HG03280 (cell line): ENCODE results near the gene IMMP2L.

ENCODE experiments used
- ATAC-seq: cut with Tn5 transposase; IDR thresholded peaks from one replicate; pipeline ENCODE4 v1.9.1; 2021; ENCODE audit warnings: mild to moderate bottlenecking, moderate library complexity; ENCODE audit not compliant: unreplicated experiment

Gene IMMP2L

GRCh38 chr7:111126987-111127386 lies 435.3 kb downstream of the IMMP2L start:
- ATAC-seq, result no peak

DNA sequence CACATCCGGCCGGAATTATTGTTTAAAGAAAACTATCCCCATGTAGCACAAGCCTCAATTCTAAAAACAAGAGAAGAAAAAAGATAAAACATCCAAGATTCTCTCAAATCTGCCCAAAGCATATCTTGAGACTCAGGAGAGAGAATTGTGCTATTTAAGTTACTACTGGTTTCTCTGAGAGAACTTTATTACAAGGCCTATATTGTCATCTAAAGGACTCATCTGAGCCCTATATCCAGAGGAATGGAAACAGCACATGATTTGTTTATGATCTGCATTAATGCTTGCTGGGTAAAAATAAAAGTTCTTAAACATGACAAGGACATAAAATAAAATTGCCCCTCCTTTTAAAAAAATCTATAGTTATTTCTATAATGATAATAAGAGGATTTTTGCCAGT lies 446.3 kb downstream of the IMMP2L start:
- ATAC-seq, result no peak

DNA sequence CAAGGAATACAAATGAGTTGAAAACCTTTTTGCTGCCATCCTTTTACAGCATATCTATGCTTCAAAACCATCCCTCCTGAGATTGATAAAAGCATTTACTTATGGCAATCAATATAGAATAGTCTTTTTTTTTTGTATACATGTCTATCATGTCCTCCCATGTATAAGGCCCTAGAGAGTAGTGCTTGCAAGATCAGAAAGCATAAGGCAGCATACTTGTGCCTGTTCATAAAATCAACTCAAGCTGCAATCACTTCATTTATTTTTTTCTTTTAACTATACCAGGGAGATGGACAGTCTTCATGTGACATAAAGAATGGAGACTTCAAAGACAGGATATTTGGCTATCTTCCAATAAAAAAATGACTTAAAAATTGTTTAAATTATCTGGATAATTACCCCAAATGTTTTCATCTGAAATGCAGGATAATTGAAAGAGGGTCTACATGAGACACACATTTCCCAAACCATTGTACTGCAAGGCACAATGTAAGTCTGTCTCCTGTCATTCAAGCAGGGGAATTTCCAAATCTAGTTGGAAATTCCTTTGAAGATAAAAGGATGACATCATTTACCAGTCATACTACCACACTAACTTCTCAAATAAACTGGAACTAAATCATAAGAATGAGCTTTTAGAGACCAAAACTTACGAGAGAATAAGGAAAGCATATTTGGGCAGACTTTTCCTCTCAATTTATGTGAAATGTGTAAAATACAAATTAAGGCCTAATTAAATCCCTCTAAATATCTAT lies 448.9 kb downstream of the IMMP2L start:
- no peak for ATAC-seq

DNA sequence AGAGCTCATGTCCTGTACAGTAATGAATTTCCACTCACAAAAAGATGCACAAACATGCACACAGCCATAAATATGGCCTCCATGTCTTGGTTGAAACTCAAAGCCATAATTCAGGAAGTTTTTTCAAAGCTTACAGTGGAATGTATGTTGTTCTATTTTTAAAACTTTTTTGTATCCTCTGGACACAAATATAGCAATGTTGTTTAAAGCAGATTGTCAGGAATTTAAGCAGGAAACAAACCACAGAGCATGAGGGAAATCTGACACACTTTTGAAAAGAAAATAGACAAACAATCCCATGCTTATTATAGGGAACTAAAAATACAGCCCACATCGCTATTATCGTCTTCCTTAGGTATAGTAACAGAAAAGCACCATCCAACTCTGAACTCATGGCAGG lies 449.9 kb downstream of the IMMP2L start:
- ATAC-seq, result no peak

GRCh38 chr7:111108496-111108895 lies 453.8 kb downstream of the IMMP2L start:
- no peak for ATAC-seq

DNA sequence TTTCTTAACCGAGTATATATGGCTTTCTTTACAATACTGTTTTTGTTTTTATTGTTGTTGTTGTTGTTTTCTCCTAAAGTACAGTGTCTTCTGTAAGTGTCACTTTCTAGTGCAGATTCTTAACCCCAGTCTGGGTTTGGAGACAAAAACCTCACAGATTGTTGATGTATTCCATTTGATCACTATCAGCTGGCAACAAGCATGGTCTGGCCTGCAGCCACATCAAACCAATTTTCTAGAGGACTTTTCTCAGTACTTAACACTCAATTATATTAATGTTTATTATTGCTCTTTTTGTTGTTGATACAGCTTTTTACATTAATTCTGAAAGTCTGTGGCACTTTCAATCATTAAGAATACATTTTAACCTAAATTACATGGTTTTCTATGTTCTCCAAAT lies 454.3 kb downstream of the IMMP2L start:
- no peak for ATAC-seq

- no peak for ATAC-seq
These were observed 454.7 kb downstream of the IMMP2L start for GRCh38 chr7:111107579-111107978.

GRCh38 chr7:111105269-111105668 lies 457.0 kb downstream of the IMMP2L start:
- ATAC-seq, result peak; percentile 51

DNA sequence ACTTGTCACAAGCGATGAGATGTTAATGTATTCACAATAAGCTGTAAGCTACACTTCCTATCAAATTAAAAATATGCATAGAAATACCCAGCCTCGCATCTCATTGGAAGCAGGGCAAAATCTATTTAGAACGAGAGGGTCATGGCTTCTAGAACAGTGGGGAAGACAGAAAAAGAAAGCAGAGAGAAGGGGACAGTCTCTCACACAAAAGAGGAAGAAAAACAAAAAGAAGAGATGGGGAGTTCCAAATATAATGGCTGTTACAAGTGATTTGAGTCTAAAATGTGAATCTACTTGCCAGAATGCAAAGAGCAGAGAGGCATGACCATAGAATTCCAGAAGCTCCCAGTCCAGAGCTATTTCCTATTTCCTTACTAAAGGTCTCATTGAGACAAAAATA lies 457.6 kb downstream of the IMMP2L start:
- ATAC-seq, result no peak

DNA sequence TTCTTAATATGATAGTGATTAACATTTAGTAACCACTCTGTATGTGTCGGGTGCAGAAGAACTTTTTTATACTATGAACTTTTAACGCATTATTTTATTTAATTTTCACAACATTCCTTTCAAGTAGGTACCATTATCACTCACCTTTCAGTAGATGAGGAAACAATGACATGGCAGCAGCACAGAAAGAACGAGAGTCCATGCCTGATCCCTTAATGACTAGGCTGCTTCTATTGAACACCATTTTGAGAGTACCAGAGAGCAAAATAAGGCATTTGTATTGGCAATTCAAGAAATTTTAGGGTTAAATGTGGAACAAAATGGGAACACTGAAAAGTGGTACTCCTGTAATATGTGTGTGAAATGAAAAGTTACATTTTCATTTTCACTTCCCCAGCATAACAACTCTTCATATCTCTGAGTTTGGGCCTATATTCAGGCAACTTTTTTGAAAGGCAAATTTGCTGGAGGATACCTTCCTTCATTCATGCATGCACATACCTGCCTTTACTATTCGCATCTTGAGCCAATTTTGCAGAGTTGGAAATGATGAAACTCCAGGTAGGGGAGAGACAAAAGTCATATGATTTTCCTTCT lies 458.5 kb downstream of the IMMP2L start:
- ATAC-seq, result peak; percentile 59

- no peak for ATAC-seq
These were observed 459.2 kb downstream of the IMMP2L start for GRCh38 chr7:111103136-111103535.

- ATAC-seq, result no peak
These were observed 460.2 kb downstream of the IMMP2L start for GRCh38 chr7:111101856-111102646.

DNA sequence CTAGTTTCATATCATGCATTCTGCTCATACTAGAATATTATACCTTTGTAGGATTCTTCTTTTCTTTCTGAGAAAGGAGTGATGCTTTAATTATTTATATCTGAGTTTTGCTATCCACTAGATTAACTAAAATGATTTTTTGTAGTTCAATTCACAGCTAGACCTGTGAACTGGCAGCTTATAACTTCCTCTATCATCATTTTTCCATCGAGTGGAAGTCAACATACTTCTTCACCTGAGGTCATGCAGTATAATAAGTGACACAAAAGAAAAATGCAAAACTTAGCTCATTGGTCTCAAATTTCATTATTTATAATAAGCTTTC lies 463.4 kb downstream of the IMMP2L start:
- ATAC-seq, result no peak

- ATAC-seq, result peak; percentile 77
These were observed 464.0 kb downstream of the IMMP2L start for GRCh38 chr7:111098011-111098925.

DNA sequence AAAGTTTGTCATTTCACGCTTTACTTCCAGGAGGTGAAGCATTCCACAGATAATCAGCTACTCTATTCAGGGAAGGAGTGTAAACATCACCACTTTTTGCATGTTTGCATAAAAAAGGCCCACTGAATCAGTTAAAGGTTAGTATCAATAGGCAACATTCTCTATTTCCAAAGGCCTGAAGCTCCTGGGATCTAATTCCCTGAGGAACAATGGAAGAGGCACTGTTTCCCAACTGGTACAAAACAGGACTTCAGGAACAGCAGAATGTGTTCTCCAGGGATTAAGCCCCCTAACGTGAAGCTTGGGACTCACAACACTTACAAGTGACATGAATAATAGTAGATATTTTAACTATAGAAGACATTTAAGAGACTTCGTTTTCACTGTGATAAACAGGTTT lies 465.3 kb downstream of the IMMP2L start:
- ATAC-seq, result no peak

DNA sequence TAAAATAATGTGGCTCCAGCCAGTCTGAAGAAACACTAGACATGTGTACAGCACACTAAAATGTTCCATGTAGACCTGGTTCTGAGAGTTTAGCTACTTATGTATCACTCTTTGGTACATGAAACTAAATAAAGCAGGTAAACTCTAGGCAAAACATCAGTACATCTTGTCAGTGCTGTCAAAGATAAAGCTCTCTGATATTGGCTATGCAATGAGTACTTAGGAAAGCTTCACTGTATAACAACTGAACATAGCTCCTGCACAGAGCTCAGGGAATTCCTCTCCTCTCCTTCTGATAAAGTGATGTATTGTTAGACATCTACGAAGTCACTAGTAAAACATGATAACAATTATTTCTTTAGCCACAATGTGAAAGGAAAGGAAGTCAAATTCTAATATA lies 467.9 kb downstream of the IMMP2L start:
- no peak for ATAC-seq

DNA sequence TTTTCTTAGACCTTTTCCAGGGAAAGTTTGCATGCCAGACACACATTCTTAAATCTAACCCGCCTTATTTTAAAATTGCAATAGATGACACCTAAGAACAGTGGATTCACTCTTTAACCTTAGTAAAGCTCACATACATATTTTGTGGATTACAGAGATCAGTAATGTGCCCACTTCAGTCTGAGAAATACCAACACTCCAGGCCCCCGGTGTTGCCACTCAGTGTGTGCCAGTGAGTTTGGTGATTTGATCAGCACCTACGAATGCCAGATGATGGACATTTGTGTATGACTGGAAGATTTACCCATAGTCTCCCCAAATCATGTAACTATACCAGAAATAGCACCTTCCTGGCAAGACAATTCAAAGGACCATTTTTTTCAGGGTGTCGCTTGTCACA lies 468.8 kb downstream of the IMMP2L start:
- no peak for ATAC-seq

DNA sequence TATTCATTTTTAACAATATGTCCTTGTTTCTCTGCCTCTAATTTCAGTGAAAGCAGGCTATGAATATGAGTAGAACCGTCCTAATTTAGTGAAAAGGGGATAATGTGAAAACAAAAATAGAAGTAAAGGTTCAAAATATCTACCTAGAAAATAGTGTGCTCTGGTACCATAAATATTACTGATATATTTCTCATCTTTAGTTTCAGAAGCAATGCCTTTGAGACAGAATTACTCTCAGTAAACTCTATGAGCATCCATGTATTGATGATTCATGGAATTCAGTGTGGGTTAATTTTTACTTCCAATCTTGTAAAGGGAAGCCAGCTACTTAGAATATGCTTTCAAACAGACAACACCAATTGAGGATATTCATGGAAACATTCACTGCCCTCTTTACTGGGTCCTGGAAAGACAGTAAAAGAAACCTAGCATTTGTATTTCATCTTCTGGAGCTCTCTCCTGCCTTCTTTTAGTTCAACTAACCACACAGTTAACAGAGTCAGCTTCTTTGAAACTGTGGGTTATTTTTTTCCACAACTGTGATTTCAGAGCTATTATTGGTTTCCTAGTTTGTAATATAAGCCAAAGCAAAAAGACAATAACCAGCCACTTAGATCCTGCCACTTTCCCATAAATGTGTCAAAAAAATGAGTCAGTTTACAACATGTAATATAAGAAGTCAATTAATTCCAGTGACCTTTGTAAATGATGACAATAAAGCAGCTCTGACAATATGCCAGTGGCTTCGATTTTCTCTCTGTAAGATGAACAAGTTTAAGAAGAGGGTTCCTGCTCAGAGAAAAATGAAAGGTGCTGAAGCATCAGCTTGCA lies 469.7 kb downstream of the IMMP2L start:
- no peak for ATAC-seq

DNA sequence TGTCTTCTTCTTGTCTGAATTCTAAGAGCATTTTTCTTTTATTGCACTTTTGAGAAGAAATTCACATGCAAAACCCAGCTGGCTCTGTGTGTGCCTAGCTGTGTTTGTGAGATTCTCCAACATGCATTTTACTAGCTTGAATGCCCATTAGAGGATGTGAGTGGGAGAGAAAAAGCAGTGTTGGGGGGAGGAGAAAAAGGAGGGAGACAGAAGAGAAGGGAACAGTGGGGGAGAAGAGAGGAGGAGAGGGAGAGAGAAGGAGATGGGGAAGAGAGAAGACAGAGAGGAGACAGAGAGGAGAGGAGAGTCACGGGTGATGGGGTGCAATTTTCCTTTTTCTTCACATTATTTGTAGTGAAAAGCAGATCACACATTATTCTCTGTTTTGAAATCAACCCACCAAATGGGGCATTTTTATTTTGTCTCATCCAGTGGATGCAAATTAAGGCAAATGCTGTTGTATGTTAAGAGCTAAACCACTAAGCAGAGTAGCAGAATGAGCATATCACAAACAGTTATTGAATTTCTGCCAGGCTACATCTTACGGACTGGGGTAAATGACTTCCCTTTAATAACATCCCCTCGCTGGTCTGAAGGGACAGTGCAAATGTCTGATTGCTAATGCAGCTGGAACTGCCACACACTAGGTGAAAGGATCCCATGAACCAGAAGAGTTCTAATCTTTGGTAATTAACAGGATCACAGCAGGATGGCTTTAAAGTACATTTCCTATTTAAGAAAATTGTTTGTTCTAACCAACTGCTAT lies 470.5 kb downstream of the IMMP2L start:
- no peak for ATAC-seq
